SK-N-SH (cell line): Measurements from ENCODE around the gene IQCN.

Source experiments
- CTCF ChIP-seq: fragments of 200-600 bp; sonication (generic); IDR thresholded peaks from 2 replicates; pipeline ENCODE4 v1.6.1; 2017; ENCODE audit warnings: antibody characterized with exemption, mild to moderate bottlenecking, moderate library complexity
- EP300 ChIP-seq, 2 experiments: IDR thresholded peaks; 2 replicates each; pipeline versions ENCODE4 v1.4.0 to v1.6.1; 2012; ENCODE audit warnings: borderline replicate concordance in 1 of 2, low read depth in 1 of 2, low read length in 1 of 2
- FOXM1 ChIP-seq: IDR thresholded peaks from 2 replicates; pipeline ENCODE4 v1.4.0; 2012; ENCODE audit warnings: low read depth, mild to moderate bottlenecking
- JUND ChIP-seq: IDR thresholded peaks from 2 replicates; pipeline ENCODE4 v1.4.0; 2012
- NRF1 ChIP-seq: IDR thresholded peaks from 2 replicates; pipeline ENCODE4 v1.6.1; 2012; ENCODE audit warnings: low read depth, mild to moderate bottlenecking, low read length
- POLR2AphosphoS5 ChIP-seq: IDR thresholded peaks from 2 replicates; pipeline ENCODE4 v1.6.1; 2012; ENCODE audit warnings: low read depth, low read length
- RXRA ChIP-seq: IDR thresholded peaks from 2 replicates; pipeline ENCODE4 v1.4.0; 2012; ENCODE audit warnings: low read depth, mild to moderate bottlenecking, borderline replicate concordance
- SMC3 ChIP-seq: IDR thresholded peaks from 2 replicates; pipeline ENCODE4 v1.6.1; 2012; ENCODE audit warnings: low read depth, low read length, improper control_type of control experiment
- TAF1 ChIP-seq: IDR thresholded peaks from 2 replicates; pipeline ENCODE4 v1.6.1; 2012; ENCODE audit warnings: low read depth, mild to moderate bottlenecking, low read length, moderate library complexity, borderline replicate concordance
- TEAD4 ChIP-seq: IDR thresholded peaks from 2 replicates; pipeline ENCODE4 v1.4.0; 2012; ENCODE audit warnings: mild to moderate bottlenecking, borderline replicate concordance; ENCODE audit not compliant: insufficient read depth
- TF ChIP-seq, protein P1 (sequence below): IDR thresholded peaks from 2 replicates; pipeline ENCODE4 v1.6.1; 2012; ENCODE audit warnings: mild to moderate bottlenecking, low read depth, low read length, moderate library complexity
- TF ChIP-seq, protein P2 (sequence below): fragments of 150-350 bp; IDR thresholded peaks from 2 replicates; pipeline ENCODE4 v1.6.1; 2016; ENCODE audit warnings: mild to moderate bottlenecking, low read depth, low read length
- TF ChIP-seq, protein P3 (sequence below): fragments of 150-350 bp; IDR thresholded peaks from 2 replicates; pipeline ENCODE4 v1.6.1; 2017; ENCODE audit warnings: antibody characterized with exemption, low read length, low read depth, borderline replicate concordance

DNA sequence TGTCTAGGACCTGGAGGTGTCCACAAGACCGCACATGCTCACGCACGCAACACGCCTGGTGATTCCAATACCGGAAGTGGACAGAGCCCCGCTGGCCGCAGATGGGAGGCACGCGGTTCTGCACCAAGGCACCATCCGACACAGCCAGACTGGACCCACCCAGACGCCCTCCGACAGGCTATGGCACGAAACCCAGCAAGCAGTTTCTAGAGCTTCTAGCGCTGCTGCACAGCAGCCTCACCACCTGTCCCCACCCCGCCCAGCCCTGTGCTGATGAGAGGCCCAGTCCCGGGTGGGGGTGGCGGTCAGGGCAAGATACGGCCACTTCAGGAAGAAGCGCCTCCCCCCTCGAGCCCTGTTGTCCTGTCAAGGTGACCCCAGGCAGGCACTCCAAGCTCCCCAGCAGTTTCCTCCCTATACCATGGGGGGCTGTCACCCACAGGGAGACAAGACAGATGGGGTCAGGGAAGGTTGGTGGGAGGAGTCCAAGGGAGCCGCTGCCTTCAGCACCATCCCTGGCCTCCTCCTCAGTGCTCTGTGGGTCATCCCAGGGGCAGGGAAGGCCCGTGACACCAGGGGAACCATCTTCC lies 37.3 kb upstream of the IQCN start:
- no peak for TF ChIP-seq CTCF
- TF ChIP-seq JUND: no peak
- TF ChIP-seq FOXM1: no peak
- TF ChIP-seq EP300 (IDR thresholded peaks at IDR 0.05; ENCODE audit: borderline replicate concordance in 1 of 2, low read depth in 1 of 2, low read length in 1 of 2): no peak
- TF ChIP-seq, protein P1, sequence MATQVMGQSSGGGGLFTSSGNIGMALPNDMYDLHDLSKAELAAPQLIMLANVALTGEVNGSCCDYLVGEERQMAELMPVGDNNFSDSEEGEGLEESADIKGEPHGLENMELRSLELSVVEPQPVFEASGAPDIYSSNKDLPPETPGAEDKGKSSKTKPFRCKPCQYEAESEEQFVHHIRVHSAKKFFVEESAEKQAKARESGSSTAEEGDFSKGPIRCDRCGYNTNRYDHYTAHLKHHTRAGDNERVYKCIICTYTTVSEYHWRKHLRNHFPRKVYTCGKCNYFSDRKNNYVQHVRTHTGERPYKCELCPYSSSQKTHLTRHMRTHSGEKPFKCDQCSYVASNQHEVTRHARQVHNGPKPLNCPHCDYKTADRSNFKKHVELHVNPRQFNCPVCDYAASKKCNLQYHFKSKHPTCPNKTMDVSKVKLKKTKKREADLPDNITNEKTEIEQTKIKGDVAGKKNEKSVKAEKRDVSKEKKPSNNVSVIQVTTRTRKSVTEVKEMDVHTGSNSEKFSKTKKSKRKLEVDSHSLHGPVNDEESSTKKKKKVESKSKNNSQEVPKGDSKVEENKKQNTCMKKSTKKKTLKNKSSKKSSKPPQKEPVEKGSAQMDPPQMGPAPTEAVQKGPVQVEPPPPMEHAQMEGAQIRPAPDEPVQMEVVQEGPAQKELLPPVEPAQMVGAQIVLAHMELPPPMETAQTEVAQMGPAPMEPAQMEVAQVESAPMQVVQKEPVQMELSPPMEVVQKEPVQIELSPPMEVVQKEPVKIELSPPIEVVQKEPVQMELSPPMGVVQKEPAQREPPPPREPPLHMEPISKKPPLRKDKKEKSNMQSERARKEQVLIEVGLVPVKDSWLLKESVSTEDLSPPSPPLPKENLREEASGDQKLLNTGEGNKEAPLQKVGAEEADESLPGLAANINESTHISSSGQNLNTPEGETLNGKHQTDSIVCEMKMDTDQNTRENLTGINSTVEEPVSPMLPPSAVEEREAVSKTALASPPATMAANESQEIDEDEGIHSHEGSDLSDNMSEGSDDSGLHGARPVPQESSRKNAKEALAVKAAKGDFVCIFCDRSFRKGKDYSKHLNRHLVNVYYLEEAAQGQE: no peak
- TF ChIP-seq POLR2AphosphoS5: no peak
- no peak for TF ChIP-seq TAF1
- TF ChIP-seq NRF1: no peak
- TF ChIP-seq, protein P2, sequence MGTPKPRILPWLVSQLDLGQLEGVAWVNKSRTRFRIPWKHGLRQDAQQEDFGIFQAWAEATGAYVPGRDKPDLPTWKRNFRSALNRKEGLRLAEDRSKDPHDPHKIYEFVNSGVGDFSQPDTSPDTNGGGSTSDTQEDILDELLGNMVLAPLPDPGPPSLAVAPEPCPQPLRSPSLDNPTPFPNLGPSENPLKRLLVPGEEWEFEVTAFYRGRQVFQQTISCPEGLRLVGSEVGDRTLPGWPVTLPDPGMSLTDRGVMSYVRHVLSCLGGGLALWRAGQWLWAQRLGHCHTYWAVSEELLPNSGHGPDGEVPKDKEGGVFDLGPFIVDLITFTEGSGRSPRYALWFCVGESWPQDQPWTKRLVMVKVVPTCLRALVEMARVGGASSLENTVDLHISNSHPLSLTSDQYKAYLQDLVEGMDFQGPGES: no peak
- TF ChIP-seq, protein P3, sequence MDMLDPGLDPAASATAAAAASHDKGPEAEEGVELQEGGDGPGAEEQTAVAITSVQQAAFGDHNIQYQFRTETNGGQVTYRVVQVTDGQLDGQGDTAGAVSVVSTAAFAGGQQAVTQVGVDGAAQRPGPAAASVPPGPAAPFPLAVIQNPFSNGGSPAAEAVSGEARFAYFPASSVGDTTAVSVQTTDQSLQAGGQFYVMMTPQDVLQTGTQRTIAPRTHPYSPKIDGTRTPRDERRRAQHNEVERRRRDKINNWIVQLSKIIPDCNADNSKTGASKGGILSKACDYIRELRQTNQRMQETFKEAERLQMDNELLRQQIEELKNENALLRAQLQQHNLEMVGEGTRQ: no peak
- no peak for TF ChIP-seq SMC3
- TF ChIP-seq RXRA: no peak
- TF ChIP-seq TEAD4: no peak
